ENCODE measurements around the gene MARCKSL1.
A peak's percentile ranks its signal among the peaks of the same experiment; 100 is the strongest.
"Not testable (repeated sequence)": the region's sequence is repeated elsewhere in the genome, so short reads cannot be mapped to it uniquely, and the experiment has no call there.

Gene MARCKSL1
- 17.9 to 32.3 (median 20.6) reads per million in 4 experiments for total RNA-seq

- peak; percentile 85 for DNase-seq
Measured at GRCh38 chr1:32335790-32336590, at the start of gene MARCKSL1. Gene MARCKSL1, minus strand, starts transcription at chr1:32336233. Its CDS starts 200 bp downstream, at chr1:32336033.

- no peak for DNase-seq
Measured at GRCh38 chr1:32380057-32380456, 44.0 kb upstream of the MARCKSL1 start.

GRCh38 chr1:32377541-32378220 is 41.6 kb upstream of the MARCKSL1 start:
- no peak for DNase-seq

GRCh38 chr1:32376199-32376598 is 40.2 kb upstream of the MARCKSL1 start:
- DNase-seq: no peak

GRCh38 chr1:32373996-32374592 is 38.1 kb upstream of the MARCKSL1 start:
- no peak for DNase-seq

GRCh38 chr1:32372149-32372756 is 36.2 kb upstream of the MARCKSL1 start:
- DNase-seq: peak; percentile 15

GRCh38 chr1:32367912-32368635 is 32.0 kb upstream of the MARCKSL1 start:
- no peak for DNase-seq

- no peak for DNase-seq
Measured at GRCh38 chr1:32365445-32365844, 29.4 kb upstream of the MARCKSL1 start.

GRCh38 chr1:32364836-32365235 is 28.8 kb upstream of the MARCKSL1 start:
- DNase-seq: no peak

- DNase-seq: no peak
Measured at GRCh38 chr1:32363713-32364112, 27.7 kb upstream of the MARCKSL1 start.

- no peak for DNase-seq
Measured at GRCh38 chr1:32362474-32363313, 26.7 kb upstream of the MARCKSL1 start, which contains the start of the genes FAM229A and TSSK3. Gene FAM229A, minus strand, starts transcription at chr1:32362485. Its CDS starts 394 bp downstream, at chr1:32362091. Gene TSSK3, plus strand, starts transcription at chr1:32362539. Its CDS starts 163 bp downstream, at chr1:32362702.

- DNase-seq: no peak
Measured at GRCh38 chr1:32361674-32362473, 25.8 kb upstream of the MARCKSL1 start.

GRCh38 chr1:32361308-32361673 is 25.3 kb upstream of the MARCKSL1 start:
- DNase-seq: no peak

GRCh38 chr1:32358435-32358834 is 22.4 kb upstream of the MARCKSL1 start:
- DNase-seq: no peak

- no peak for DNase-seq
Measured at GRCh38 chr1:32357614-32358013, 21.6 kb upstream of the MARCKSL1 start.

GRCh38 chr1:32356478-32356877 is 20.4 kb upstream of the MARCKSL1 start:
- DNase-seq: no peak

GRCh38 chr1:32355778-32356177 is 19.7 kb upstream of the MARCKSL1 start:
- not testable (repeated sequence) for DNase-seq

GRCh38 chr1:32353886-32354570 is 18.0 kb upstream of the MARCKSL1 start:
- no peak for DNase-seq

- no peak for DNase-seq
Measured at GRCh38 chr1:32353431-32353830, 17.4 kb upstream of the MARCKSL1 start.

GRCh38 chr1:32352831-32353383 is 16.9 kb upstream of the MARCKSL1 start:
- DNase-seq: no peak
